GM23338 (cell line): ENCODE measurements around the gene IRF2. TPM values are rescaled to one million over a fixed set of nuclear protein-coding genes. Genes with fewer than 3 reads are reported as not detected.

ENCODE experiments used
- ATAC-seq: fragments of 200-7000 bp; cut with Tn5 transposase; 3 replicates; pipeline ENCODE4 v1.9.1; 2020
- DNase-seq: peaks from one replicate; pipeline ENCODE4 v3.0.0-alpha.2; 2015; ENCODE audit warnings: low spot score
- H2AFZ ChIP-seq: fragments of 200-600 bp; sonication (generic); 2 replicates; pipeline ENCODE4 v1.8.0; 2016; ENCODE audit warnings: antibody characterized with exemption, mild to moderate bottlenecking, moderate library complexity
- H3F3A ChIP-seq: fragments of 200-600 bp; sonication (generic); replicated peaks from 2 replicates; pipeline ENCODE4 v1.8.0; 2017; ENCODE audit warnings: antibody characterized with exemption, mixed run types, low read depth
- H3K27ac ChIP-seq: fragments of 200-600 bp; sonication (generic); 2 replicates; pipeline ENCODE4 v1.6.1; 2016; ENCODE audit warnings: low read depth
- H3K27me3 ChIP-seq: fragments of 200-600 bp; sonication (generic); 2 replicates; pipeline ENCODE4 v1.8.0; 2016; ENCODE audit warnings: mild to moderate bottlenecking, mixed run types, moderate library complexity; ENCODE audit not compliant: insufficient read depth
- H3K36me3 ChIP-seq: fragments of 200-600 bp; sonication (generic); 2 replicates; pipeline ENCODE4 v1.8.0; 2016; ENCODE audit warnings: mild to moderate bottlenecking; ENCODE audit not compliant: insufficient read depth
- H3K4me1 ChIP-seq: fragments of 200-600 bp; sonication (generic); 2 replicates; pipeline ENCODE4 v1.8.0; 2016; ENCODE audit warnings: mild to moderate bottlenecking, moderate library complexity; ENCODE audit not compliant: insufficient read depth
- H3K4me2 ChIP-seq: fragments of 200-600 bp; sonication (generic); 2 replicates; pipeline ENCODE4 v1.7.1; 2017; ENCODE audit warnings: mixed run types
- H3K4me3 ChIP-seq: fragments of 200-600 bp; sonication (generic); 2 replicates; pipeline ENCODE4 v1.6.1; 2016; ENCODE audit warnings: mixed run types
- H3K79me2 ChIP-seq: fragments of 200-600 bp; sonication (generic); replicated peaks from 2 replicates; pipeline ENCODE4 v1.8.0; 2017; ENCODE audit warnings: mild to moderate bottlenecking; ENCODE audit not compliant: insufficient read depth
- H3K9me2 ChIP-seq: fragments of 200-600 bp; sonication (generic); 2 replicates; pipeline ENCODE4 v1.8.0; 2017; ENCODE audit not compliant: insufficient read depth
- H4K20me1 ChIP-seq: fragments of 200-600 bp; sonication (generic); replicated peaks from 2 replicates; pipeline ENCODE4 v1.8.0; 2017; ENCODE audit warnings: mild to moderate bottlenecking; ENCODE audit not compliant: insufficient read depth
- H3K27ac Mint-ChIP-seq: 2 replicates; pipeline ENCODE4 v1.8.0; 2020; ENCODE audit warnings: inconsistent platforms, mild to moderate bottlenecking, moderate library complexity, mixed read lengths
- H3K27me3 Mint-ChIP-seq: 3 replicates; pipeline ENCODE4 v1.8.0; 2022; ENCODE audit warnings: low read depth, mild to moderate bottlenecking, moderate library complexity, mixed read lengths, inconsistent platforms; ENCODE audit not compliant: insufficient read depth, poor library complexity
- H3K36me3 Mint-ChIP-seq: 3 replicates; pipeline ENCODE4 v1.8.0; 2021; ENCODE audit warnings: low read depth, mild to moderate bottlenecking, inconsistent platforms, moderate library complexity, mixed read lengths
- H3K4me1 Mint-ChIP-seq: 3 replicates; pipeline ENCODE4 v1.8.0; 2020; ENCODE audit warnings: mild to moderate bottlenecking, inconsistent platforms, mixed read lengths
- H3K4me3 Mint-ChIP-seq: 3 replicates; pipeline ENCODE4 v1.8.0; 2021; ENCODE audit warnings: moderate library complexity, mild to moderate bottlenecking, inconsistent platforms, mixed read lengths
- H3K9me3 Mint-ChIP-seq: 3 replicates; pipeline ENCODE4 v1.8.0; 2020; ENCODE audit warnings: moderate library complexity, mild to moderate bottlenecking, inconsistent platforms, mixed read lengths
- EZH2phosphoT487 ChIP-seq: fragments of 200-600 bp; sonication (generic); IDR thresholded peaks from one replicate; pipeline ENCODE4 v1.8.1; 2018; ENCODE audit warnings: antibody characterized with exemption; ENCODE audit not compliant: unreplicated experiment
- JUNB ChIP-seq: IDR thresholded peaks from one replicate; pipeline ENCODE4 v1.6.1; 2016; ENCODE audit warnings: antibody characterized with exemption; ENCODE audit not compliant: unreplicated experiment
- POLR2AphosphoS5 ChIP-seq: IDR thresholded peaks from 2 replicates; pipeline ENCODE4 v1.6.1; 2016; ENCODE audit warnings: antibody characterized with exemption, low read depth
- ZNF331 ChIP-seq: fragments of 250-450 bp; sonication (Bioruptor Pico); IDR thresholded peaks from 2 replicates; pipeline ENCODE4 v1.5.0; 2020; ENCODE audit warnings: low read depth, mild to moderate bottlenecking, moderate library complexity
- polyA plus RNA-seq: library from polyadenylated mRNA; unstranded; fragments of >200 nt; fragmentation: Nextera tagmentation; extraction: Ambion mirVana; gene quantifications from 2 replicates; pipeline ENCODE4 v1.2.1, GENCODE V29; 2016
- total RNA-seq: library from RNA; depleted of rRNA; stranded (reverse); fragments of >200 nt; shearing (Covaris generic); gene quantifications from 2 replicates; pipeline ENCODE4 v1.2.3, GENCODE V29; 2014
- TF ChIP-seq, protein P1 (sequence below), 2 experiments: fragments of 200-600 bp in 1 of 2; sonication (generic) in 1 of 2; conservative IDR thresholded peaks; 2 replicates each; pipeline versions ENCODE4 v1.5.1 to v1.6.1; 2016 to 2017; ENCODE audit warnings: antibody characterized with exemption in 2 of 2, low read depth in 2 of 2, mild to moderate bottlenecking in 2 of 2, moderate library complexity in 1 of 2

Gene IRF2
- total and polyA plus RNA-seq, 2 experiments from 2014 or later = 14.7 to 15.0 TPM

GRCh38 chr4:184473499-184474262, 669 bp downstream of the IRF2 start (continued):
- no peak for TF ChIP-seq JUNB

- Mint-ChIP-seq H3K27me3 (peaks cover 11% of the 10 kb centered on the region), H3K36me3 (peaks cover 4% of the 10 kb centered on the region; the same call in 2 of the 3 replicates), H3K27ac (no peak overlapping the region), H3K9me3 (peaks cover 5% of the 10 kb centered on the region; the same call in 1 of the 3 replicates), H3K4me1 (peaks cover 29% of the 10 kb centered on the region), H3K4me3 (peak overlapping the region; percentile 82)
- no peaks in the 10 kb centered on the region for H3K36me3 ChIP-seq
- H3K9me2 ChIP-seq = no peaks in the 10 kb centered on the region
- ATAC-seq = peak; percentile 65
- TF ChIP-seq ZNF331 (no peak), POLR2AphosphoS5 (peak; percentile 41; the same call in 1 of the 2 replicates)
- no peaks in the 10 kb centered on the region for H3K27me3 ChIP-seq
- no peak overlapping the region for H3K27ac ChIP-seq
- DNase-seq = peak; percentile 79
- H2AFZ ChIP-seq = peak overlapping the region; percentile 53; the same call in 1 of the 2 replicates
- H4K20me1 ChIP-seq = peaks cover 7% of the 10 kb centered on the region
- H3F3A ChIP-seq = 0 out of 2 replicates have a peak, but pooled peaks cover 12% of the 10 kb centered on the region
- H3K4me3 ChIP-seq = peak overlapping the region; percentile 100
- peaks cover 66% of the 10 kb centered on the region for H3K79me2 ChIP-seq
- H3K4me1 ChIP-seq = peaks cover 29% of the 10 kb centered on the region
- H3K4me2 ChIP-seq = peak overlapping the region; percentile 90
These were observed 1.5 kb downstream of the IRF2 start for GRCh38 chr4:184472614-184473498.

DNA sequence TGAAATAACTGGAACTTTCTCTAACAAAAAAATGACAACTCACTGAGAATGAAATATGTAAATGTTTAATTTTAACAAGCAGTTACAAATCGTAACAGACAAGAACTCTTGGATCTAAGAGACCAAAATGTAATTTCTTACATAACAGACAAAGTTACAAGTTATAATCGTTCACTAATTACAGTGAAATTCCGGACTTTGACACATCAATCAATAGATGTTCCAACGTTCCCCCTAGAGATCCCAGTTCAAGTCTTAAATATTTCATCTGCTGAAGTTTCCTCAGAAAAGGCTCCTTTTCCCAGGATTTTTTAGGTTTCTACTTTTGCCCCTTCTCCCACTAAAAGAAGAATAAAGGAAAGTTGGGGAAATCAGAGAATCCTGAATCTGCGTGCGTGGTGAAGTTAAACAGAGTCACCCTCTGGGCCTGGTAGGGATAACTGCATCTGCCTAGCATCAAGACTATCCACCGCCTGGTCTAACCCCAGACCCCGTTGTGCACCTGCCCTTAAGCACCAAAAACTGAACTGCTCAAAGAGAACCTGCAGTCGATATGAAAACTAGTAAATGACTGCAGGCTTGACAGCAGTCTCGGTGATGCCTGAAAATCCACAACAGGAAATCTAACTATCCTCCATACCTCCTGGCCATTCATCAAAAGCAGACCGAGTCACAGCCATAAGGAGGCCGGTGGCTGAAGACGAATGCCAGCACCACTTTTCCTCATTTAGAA, 2.3 kb downstream of the IRF2 start:
- H3K9me2 ChIP-seq = no peaks in the 10 kb centered on the region
- H4K20me1 ChIP-seq = peaks cover 7% of the 10 kb centered on the region
- H3K36me3 ChIP-seq = no peaks in the 10 kb centered on the region
- DNase-seq (no peak), ATAC-seq (peak; percentile 7)
- TF ChIP-seq EZH2phosphoT487 = no peak
- TF ChIP-seq, protein P1, sequence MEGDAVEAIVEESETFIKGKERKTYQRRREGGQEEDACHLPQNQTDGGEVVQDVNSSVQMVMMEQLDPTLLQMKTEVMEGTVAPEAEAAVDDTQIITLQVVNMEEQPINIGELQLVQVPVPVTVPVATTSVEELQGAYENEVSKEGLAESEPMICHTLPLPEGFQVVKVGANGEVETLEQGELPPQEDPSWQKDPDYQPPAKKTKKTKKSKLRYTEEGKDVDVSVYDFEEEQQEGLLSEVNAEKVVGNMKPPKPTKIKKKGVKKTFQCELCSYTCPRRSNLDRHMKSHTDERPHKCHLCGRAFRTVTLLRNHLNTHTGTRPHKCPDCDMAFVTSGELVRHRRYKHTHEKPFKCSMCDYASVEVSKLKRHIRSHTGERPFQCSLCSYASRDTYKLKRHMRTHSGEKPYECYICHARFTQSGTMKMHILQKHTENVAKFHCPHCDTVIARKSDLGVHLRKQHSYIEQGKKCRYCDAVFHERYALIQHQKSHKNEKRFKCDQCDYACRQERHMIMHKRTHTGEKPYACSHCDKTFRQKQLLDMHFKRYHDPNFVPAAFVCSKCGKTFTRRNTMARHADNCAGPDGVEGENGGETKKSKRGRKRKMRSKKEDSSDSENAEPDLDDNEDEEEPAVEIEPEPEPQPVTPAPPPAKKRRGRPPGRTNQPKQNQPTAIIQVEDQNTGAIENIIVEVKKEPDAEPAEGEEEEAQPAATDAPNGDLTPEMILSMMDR (conservative IDR thresholded peaks at IDR 0.05; ENCODE audit: low read depth in 2 of 2) = peak in 1 of 2 experiments; percentile 16; a peak in 2 of 4 replicates
- H3K27me3 ChIP-seq = no peaks in the 10 kb centered on the region
- H3K36me3 Mint-ChIP-seq = peaks cover 4% of the 10 kb centered on the region; the same call in 2 of the 3 replicates
- peaks cover 31% of the 10 kb centered on the region for H3K4me1 ChIP-seq
- peak overlapping the region; percentile 53; the same call in 1 of the 2 replicates for H2AFZ ChIP-seq
- H3K4me2 ChIP-seq = peak overlapping the region; percentile 90
- H3K9me3 Mint-ChIP-seq = peaks cover 5% of the 10 kb centered on the region; the same call in 1 of the 3 replicates
- 0 out of 2 replicates have a peak, but pooled peaks cover 12% of the 10 kb centered on the region for H3F3A ChIP-seq
- no peak overlapping the region for H3K27ac Mint-ChIP-seq
- H3K4me3 Mint-ChIP-seq = peak overlapping the region; percentile 82
- peak overlapping the region; percentile 100 for H3K4me3 ChIP-seq
- H3K27me3 Mint-ChIP-seq = peaks cover 9% of the 10 kb centered on the region
- H3K79me2 ChIP-seq = peaks cover 74% of the 10 kb centered on the region
- H3K4me1 Mint-ChIP-seq = peaks cover 33% of the 10 kb centered on the region
- no peak overlapping the region for H3K27ac ChIP-seq
